ENCODE results near the gene GRIA3.

GRIA3 gene

DNA sequence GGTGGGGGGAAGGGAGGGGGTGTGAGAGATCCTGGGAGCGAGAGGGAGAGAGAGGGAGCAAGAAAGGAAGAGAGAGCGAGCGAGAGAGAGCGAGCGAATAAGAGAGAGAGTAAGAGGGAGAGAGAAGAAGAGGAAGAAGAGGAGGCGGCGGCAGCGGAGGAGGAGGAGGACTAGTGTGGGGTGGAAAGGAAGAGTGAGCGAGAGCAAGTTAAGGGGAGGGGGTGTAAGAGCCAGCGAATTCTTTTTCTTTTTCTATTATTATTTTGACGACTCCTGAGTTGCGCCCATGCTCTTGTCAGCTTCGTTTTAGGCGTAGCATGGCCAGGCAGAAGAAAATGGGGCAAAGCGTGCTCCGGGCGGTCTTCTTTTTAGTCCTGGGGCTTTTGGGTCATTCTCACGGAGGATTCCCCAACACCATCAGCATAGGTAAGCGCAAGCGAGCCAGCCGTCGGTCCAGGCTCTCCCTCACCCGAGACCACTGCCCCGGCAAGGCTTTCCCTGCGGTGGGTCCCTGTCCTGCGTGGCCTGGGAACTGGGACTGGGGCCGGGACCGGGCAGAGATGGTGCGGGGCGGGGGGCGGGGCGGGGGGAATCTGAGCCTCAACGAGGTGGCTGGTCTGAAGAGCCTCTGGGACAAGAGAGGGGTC lies at the start of gene GRIA3:
GRIA3 (plus strand) TSS at position 60 of the 647 bp plus-strand sequence; CDS start at position 318, 258 bp downstream.
- no peak for DNase-seq (ENCODE audit: low spot score)

DNA sequence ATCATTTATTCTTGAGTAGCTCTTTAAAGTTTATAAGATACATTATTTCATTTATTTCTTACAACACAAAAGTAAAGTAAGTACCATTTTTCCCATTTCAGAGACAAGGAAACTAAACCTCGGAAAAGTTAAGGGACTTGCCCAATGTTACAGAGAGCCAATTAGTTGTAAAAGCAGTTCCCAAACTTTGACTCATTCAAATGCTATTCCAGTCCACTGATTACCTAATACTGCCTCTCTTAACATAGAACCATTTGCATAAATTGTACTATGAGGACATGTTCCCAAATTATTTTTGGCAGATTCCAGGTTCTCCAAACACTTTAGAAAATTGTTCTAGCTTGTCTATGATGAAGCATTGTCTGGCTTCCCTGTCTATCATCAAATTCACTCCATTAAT lies 45.6 kb upstream of the GRIA3 start:
- DNase-seq (ENCODE audit: low spot score), result no peak

DNA sequence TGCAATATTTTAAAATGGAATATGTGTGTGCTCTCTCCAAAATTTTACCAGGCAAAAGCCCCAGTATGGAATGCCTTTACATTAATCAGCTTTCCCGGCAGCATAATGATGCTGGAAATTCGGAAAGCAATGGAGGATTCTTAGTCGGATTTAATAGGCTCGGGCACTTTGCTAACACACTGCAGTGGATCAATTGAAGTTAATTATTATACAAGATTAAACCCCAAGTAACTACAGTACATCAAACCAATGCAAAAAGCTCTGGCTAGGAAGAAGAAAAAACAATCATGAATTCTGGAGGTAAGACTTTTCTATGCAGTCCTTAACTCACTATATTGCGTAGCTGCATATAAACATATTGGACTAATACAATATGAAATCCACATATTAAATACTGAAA lies 43.6 kb upstream of the GRIA3 start:
- no peak for DNase-seq (ENCODE audit: low spot score)

DNA sequence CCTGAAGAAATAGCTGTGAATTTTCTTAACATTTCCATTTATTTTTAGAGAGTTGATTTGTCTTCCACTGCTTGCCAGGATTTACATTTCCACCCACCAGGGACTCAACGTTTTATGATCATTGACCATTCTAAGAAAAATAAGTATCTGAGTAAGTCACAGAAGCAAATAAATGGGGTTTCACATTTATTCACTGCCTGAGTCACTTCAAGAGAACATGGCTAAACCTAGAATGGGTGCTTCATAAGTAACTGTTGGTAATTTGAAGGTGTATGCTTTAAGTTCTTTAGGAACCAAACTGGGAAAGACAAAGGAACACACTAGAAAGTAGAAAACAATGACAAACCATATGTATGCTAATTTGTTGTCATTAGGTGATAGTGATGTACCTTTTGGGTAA lies 43.2 kb upstream of the GRIA3 start:
- no peak for DNase-seq (ENCODE audit: low spot score)

DNA sequence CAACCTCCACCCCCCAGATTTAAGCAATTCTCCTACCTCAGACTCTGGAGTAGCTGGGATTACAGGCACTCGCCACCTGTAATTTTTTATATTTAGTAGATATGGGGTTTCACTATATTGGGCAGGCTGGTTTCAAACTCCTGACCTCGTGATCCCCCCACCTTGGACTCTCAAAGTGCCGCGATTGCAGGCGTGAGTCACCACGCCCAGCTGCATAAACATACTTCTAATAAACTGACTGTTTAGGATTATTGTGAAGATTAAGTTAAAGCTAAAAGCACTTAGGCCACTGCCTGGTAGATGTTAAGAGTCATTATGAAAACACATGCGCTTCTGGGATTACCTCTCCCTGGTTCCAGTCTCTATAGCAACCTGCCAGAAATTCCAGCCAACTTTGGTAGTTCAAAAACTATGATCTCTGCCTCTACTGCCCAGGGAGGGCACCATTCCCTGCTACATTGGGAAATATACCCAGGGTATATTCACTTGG lies 30.2 kb upstream of the GRIA3 start:
- no peak for DNase-seq (ENCODE audit: low spot score)

DNA sequence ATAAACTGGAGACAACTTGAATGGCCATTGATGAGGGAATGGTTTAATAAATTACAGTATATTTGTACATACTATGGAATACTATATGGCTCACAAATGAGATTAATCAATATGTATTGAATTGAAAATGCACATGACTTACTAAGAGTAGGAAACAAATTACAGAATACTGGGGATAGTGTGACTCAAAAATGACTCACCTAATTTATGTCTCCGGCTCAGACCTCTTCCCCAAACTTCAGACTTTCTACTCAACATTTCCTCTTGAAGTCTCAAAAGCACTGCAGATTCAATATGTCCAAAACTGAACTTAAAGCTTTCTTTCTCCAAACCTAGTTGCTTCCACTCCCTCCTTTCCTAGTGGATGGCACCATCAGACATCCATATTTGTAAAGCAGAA lies 28.8 kb upstream of the GRIA3 start:
- no peak for DNase-seq (ENCODE audit: low spot score)

DNA sequence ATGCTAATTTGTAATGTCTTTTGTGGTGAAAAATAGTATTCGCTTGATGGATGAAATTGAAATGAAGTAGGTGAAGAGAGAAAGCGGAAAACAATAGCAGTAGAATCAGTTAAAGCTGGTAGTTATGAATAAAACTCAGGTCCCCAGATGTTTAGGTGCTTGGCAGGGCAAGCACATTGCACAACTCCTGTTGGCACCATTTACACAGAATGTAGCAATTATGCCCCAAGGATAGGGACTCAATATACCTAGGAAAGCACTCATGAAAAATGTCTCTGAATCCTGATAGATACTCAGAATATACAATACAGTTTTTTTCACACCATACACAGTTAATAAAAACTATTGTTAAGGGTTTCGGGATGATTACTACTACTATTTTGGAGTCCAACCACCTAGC lies 26.5 kb upstream of the GRIA3 start:
- no peak for DNase-seq (ENCODE audit: low spot score)

DNA sequence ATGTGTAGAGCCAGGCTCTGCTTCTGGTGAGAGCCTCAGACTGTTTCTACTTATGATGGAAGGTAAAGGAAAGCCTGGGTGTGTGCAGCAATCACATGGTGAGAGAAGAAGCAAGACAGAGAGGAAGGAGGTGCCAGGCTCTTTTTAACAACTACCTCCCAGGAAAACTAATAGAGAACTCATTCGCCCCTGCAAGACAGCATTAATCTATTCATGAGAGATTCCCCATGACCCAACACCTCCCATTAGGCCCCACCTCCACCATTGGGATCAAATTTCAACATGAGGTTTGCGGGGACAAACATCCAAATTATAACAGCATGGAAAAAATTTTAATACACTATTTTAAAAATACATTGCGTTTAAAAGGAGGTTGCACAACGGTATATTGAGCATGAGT lies 24.7 kb upstream of the GRIA3 start:
- DNase-seq (ENCODE audit: low spot score), result no peak

DNA sequence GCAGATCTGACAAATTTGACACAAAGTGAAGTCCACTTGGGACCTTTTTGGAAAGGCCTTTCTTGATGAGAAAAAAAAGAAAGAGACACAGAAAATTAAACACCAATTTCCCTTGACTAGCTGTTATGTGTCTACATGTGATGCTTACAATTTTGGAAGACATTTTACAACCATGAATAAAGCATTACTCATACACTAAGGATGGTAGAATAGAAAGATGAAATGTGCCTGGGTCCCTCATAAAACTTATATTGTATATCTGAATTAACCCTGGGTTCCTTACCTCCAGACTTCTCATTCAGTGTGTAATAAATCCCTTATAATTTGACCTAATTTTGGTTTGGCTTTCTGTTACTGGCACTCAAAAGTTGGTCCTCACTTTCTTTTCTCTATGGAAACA lies 16.5 kb upstream of the GRIA3 start:
- DNase-seq (ENCODE audit: low spot score), result no peak

DNA sequence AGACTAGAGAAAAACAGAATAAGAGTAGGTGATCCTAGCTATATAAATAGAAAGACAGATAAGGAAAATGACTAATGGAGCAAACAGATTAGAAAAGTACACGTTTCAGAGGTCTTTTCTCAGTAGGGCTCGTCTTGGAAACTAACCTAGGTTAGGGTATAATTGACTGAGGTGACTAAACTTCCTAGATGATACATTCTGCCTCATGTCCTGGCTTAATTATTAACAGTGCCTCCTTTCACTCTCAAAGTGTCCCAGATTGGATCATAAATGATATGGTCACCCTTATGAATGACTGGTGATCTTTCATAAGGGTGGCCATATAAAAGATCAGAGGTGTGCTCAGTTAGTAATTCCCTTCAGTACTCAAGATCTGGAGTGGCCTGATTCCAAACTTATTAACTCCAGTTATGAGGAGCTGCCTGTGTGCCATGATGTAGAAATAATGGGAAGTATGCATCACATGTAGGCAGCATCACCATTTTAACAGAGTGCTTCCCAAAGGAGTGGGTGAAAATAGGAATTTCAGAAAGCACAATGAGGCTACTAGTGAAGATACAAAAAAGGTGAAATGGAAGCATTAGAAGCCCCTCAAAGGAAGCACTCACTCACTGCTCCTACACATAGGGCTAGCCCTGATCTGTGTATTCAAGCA lies 14.7 kb upstream of the GRIA3 start:
- no peak for DNase-seq (ENCODE audit: low spot score)

DNA sequence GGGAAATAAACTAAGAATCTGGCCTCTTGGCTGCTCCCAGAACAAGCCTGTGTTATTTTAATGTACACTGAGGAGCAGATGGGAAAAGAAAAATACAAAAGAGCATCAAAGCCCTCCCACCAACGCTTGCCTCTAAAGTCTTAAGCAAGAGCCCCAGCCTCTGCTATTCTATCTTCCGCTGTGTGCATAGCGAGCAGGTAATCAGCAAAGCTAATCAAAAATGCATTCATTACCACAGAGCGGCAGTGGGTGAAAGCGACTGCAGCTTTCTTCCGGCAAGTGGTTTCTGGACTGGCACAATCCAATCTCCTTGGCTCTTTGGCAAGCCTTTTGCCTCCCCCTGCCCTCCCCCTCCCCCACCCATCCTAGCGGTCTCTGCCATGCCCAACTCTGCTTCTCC lies 13.5 kb upstream of the GRIA3 start:
- no peak for DNase-seq (ENCODE audit: low spot score)

DNA sequence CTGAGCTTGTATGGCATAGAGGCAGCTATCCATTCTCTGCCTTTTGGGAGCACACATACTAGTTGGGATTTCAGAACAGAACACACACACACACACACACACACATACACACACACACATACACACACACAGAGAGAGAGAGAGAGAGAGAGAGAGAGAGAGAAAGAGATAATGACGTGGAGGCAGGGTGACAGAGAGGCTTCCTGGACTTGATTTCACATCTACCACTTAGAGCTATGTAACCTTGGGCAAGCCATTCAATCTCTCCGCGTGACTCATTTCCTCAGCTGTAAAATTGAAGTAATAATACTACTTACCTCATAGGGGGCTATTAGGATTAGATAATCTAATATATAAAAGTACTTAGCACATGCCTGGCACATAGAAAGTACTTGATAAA lies 12.3 kb upstream of the GRIA3 start:
- DNase-seq (ENCODE audit: low spot score), result no peak

DNA sequence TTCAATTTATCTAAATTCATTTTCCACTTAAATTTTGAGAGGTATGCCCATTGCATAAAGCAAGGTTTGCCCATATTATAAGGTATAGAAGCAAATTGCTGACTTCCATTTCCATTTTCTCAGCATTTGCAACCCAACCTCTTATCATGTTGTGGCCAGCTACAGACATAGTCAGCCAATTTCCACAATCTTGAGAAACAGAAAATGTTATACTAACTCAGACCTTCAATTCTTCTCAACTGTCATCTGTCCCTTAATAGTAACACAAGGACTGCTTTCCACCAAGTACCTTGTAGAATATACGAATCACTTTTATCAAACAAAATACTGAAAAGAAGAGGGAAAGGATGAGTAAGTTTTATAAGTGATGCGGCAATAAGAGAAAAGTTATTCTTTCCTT lies 11.2 kb upstream of the GRIA3 start:
- no peak for DNase-seq (ENCODE audit: low spot score)

DNA sequence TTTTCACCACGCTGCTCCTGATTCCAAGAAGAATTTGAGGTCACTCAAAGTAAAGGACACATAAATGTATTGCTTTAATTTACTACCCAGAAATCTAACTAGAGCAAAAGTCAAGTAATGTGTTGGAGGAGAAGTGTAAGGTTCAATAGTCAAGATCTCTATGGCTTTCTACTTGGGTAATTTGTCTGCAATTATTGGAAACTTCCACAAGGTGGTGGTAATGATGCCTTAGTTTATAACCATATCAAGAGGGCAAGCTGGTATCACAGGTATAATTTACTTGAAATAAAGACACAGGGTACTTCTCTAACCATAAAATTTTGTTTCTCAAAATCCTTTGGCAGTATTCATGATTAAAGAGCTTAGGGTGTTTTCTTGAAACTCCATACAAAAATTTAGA lies 10.2 kb upstream of the GRIA3 start:
- no peak for DNase-seq (ENCODE audit: low spot score)

DNA sequence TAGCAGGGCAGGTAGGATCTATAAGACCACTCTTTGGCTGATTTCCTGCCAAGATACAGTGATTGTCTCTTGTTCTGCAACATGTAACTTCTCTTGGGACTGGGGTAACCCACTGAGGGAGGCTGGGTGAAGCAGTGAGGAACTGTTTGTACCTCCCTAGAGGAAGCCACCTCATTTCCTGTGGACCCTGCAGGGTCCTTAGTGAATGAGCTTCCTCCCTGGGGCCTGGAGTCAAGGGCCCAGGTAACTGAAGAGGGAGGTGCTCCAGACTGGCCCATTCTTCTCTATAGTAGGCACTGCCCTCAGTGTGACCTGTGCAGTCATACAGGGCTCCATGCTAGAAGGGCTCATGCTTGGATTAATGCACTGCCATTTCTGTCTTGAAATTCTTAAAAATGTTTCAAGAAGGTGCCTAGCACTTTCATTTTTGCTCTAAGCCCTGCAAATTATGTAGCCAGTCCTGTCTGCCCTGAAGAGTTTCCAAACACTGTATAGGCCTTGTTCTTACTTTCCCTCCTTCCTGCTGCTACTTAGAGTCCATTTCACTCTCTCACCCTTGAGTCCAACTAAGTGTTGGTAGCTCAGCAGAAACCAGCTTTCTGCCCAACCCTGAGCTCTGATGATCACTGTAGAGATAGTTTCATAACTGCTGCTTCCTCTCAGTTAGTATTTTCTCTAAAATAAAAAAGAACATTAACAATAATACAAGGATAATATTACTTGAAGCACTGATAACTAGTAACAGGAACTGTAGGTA lies 8.5 kb upstream of the GRIA3 start:
- no peak for DNase-seq (ENCODE audit: low spot score)

DNA sequence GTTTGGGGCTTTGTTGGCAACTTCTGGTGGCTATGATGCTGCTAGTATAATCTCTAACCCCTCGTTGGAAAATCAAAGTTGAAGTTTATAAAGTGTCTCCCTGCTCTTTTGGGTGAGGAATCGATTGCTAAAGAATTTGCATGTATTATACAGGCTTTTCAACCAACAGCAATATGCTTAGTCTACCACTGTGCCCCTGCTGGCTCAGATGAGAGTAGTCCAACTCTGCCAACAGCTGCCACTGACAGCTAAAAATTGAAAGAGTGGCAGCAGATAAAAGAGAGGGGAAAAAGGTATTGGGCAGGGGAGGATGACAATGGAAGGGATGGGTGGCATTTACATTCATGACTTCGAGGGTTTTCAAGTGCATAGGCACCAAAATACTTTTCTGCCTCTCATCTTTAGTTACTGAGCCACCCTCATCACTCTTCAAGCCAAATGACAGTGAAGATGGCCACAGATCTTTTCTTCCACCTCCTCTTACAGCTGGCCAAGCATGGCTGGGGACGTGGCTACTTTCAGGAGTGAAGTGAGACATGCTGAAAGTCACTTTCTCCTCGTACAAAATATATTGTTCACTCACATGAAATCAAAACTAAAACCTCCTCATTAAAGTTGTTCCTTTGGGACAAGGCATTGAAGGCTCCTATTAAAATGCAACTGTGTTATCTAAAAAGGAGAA lies 2.7 kb upstream of the GRIA3 start:
- DNase-seq (ENCODE audit: low spot score), result no peak

DNA sequence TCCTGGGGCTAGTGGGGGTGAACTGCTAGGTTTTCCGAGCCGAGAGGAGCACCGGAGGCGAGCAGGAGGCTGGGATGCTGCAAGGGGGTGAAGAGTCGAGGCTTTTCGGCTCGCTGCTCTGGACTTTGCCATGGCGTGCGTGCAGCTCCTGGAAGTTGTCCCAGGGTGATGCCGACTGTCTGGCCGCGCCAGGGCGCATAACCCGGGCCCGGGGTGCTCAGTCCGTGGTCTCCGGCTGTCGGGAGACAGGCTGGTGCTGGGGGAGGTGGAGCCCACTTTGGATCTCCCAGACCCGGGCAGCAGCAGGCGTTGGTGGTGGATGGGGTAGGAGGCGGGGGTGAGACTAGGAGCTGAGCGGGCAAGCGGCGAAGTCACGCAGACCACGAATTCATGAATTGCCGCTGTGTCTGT lies 793 bp downstream of the GRIA3 start:
- no peak for DNase-seq (ENCODE audit: low spot score)

DNA sequence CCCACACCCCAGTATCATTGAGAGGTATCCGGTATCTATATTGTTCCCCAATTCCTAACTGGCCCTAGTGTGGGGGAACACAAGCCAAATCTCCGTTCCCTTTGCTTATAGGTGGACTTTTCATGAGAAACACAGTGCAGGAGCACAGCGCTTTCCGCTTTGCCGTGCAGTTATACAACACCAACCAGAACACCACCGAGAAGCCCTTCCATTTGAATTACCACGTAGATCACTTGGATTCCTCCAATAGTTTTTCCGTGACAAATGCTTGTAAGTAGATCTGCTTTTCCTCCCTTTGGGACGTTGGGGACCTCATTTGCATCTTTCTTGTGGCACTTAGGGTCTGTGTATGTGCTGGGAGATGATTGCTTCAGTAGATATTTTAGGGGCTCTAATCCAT lies 1.6 kb downstream of the GRIA3 start:
- DNase-seq (ENCODE audit: low spot score), result no peak

DNA sequence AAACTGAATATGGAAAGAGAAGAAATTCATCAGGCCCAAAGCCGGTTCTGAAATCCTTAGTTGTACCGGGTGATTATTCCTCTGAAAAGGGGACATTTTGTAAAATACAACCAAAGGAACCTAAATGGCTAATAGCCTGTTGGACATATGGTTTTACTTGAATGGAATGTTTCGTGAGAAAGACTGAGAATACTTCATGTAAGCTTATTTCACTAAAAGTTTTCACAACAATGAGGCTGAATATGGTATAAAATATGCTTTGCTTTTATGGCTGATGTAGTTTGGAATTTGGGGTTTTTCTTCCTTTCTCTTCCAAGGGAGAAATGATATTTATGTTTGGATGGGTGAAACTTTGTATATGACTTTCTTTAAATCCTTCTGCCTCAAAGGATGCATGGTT lies 2.7 kb downstream of the GRIA3 start:
- DNase-seq (ENCODE audit: low spot score), result no peak

DNA sequence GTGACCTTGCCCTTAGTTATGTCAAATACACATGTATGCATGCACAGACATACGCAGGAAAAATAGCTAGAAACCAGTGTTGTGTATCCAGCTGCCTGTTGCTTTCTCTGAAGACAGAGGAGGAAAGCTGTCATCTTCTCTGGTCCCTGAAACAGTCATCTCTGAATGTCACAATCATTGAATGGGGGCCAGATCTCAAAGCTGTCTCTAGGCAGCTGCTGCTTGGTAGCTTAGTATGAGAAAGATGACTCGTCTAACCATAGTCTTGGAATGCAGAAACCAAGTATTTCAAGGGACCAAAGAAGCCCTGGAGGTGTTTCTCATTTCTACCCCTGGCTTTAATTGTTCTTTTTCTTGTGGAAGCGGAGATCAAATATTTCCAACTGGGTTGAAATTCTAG lies 4.0 kb downstream of the GRIA3 start:
- DNase-seq (ENCODE audit: low spot score), result no peak

DNA sequence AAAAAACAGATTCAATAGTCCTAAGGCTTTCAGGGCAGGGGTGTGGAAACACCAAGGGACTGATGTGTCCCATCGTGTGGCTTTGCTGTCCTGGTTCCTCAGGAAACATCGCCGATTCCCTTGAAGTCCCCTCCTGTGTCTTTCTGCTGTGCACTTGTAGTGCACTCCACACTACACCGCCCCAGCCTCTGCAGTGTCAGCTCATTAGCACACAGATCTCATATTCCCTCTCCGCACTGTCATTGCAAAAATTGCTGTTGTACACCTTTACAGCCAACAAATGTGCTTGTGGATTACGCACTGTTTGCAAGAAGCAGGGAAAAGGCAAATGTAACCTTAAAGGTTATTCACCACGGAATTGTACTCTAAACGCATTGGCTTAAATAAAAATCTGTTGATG lies 5.3 kb downstream of the GRIA3 start:
- no peak for DNase-seq (ENCODE audit: low spot score)

DNA sequence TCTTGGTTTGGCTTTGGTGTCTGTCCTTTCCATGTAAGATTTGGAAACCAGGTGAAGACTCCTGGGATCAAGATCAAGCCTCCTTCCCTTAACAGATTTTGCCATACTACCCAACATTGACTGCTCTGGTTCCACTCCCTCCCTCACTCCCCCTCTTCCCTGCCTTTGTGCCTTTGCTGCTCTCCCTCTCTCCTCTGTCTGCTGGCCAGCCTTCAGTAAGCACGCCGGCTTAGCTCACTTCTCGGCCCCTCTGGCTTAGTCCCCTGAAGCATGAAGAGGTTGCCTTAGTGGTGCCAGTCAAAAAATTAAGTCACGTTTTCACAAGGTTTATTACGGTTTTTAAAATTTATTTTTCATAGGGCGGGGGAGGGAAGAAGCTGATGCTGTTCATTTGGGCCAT lies 6.0 kb downstream of the GRIA3 start:
- no peak for DNase-seq (ENCODE audit: low spot score)

DNA sequence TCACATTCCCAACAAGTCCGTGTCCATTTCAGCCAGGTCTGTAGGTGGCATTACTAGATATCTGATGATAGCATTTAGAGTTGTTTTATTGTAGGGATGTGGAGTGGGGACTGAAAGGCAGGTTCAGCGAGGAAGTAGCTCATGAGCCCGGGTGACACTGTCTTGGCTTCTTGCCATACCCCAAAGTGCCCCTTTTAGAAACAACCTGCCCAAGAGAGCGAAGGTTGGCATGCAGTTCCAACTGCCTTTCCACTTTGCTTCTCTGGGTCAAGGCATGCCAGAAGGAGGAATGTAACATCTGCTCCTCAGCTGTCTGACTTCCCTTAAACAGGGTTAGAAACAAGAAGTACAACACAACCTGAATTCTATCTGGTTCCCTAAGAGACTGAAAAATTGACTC lies 9.0 kb downstream of the GRIA3 start:
- no peak for DNase-seq (ENCODE audit: low spot score)
